ENCODE measurements around the gene IWS1.
"Not testable (repeated sequence)": the region's sequence is repeated elsewhere in the genome, so short reads cannot be mapped to it uniquely, and the experiment has no call there.

IWS1 gene

DNA sequence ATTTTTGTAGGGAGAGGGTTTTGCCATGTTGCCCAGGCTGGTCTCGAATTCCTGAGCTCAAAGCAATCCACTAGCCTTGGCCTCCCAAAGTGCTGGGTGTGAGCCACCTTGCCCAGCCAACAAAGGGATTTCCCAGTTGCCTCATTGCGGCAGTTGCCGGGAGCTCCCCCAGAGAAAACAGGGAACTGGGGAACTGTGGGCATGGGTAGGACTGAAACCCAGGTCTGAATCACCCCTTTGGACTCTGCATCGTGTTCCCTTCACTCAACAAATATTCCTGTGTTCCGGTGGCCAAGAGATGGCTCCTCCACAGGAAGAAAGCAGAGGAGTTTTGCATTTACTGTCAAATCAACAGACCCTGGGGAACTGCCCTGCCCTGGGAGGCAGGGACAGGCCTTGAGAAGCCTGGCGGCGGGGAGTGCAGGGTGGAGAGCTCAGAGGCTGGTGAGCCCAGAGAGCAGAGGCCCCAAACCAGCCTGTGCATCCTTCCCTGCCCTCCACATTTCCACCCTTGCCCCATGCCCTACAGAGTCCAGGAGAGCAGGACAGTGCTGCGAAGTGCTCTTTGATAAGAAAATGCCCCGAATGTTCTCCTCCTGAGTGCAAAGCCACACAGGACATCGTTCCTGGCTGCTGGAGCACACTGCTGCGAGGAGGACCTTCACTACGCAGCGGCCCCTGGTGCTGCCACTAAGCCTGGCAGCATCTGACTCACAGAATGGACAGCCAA lies 34.1 kb upstream of the IWS1 start:
- DNase-seq, result no peak

DNA sequence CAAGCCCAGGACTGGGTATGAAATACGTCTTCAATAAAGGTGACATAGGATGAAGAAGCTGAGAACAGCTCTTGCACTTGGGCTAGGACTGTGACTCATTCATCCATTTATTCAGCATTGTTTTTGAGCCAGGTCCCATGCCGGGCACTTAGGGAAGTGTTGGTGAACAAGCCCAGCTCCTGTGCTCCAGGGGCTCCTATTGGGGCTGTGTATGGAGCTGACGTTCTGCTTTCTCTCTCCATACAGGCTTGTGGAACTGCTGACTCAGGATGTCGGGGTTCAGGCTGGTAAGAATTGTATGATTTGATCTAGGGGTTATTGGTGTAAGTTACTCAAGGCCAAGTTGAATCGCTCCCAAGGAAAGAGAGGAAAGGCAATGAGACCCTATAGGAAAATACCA lies 33.2 kb upstream of the IWS1 start:
- DNase-seq, result no peak

DNA sequence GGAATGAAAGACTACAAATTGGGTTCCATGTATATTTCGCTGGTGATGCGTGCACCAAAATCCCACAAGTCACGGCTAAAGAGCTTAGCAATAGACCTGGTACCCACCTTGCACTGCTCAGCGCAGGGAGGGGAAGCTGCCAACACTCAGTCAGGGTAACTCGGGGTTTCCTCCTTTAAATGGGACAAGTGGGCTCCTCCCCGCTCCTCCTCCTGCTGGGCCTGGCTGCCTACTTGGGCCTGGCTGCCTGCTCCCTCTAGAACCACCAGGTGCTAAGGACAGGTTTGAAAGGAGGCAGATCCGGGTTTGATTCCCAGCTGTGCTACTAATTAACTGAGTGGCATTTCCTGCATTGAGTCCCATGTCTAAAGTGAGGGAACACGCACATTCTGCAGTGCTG lies 32.6 kb upstream of the IWS1 start:
- DNase-seq, result no peak

DNA sequence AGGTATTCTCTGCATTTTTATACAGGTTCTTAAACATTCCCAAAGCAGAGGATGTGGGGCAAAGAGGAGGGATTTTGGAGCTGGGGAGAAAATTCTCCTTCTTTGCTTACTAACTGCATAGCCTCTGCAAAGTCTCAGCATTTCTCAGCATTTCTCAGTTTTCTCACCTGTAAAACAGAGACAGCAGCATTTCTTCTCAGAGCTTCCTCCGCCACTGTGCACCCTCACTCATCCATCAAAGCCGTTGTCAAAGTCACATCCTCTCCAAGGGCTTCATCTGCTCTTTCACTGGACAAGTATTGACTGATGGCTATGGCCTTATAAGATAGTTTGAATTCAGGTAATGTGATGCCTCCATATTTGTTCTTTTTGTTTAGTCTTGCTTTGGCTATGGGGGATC lies 26.6 kb upstream of the IWS1 start:
- DNase-seq, result no peak

DNA sequence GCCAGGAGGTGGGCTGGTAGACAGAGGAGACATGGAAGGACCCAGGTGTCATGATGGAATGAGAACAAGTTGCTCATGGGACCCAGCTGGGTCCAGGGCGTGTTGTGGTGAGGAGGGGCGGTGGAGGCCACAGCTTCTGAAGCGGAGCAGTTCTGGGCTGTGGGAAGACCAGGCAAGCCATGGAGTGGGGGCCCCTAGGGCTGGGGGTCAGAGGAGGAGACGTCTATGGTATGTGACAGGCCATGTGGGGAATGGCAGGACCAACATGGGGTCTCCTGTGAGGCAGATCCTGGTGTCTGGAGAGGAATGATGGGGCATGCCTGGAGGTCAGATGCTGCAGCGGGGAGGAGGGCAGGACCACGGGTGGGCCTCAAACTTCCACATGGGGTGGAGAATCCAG lies 26.0 kb upstream of the IWS1 start:
- DNase-seq, result no peak

DNA sequence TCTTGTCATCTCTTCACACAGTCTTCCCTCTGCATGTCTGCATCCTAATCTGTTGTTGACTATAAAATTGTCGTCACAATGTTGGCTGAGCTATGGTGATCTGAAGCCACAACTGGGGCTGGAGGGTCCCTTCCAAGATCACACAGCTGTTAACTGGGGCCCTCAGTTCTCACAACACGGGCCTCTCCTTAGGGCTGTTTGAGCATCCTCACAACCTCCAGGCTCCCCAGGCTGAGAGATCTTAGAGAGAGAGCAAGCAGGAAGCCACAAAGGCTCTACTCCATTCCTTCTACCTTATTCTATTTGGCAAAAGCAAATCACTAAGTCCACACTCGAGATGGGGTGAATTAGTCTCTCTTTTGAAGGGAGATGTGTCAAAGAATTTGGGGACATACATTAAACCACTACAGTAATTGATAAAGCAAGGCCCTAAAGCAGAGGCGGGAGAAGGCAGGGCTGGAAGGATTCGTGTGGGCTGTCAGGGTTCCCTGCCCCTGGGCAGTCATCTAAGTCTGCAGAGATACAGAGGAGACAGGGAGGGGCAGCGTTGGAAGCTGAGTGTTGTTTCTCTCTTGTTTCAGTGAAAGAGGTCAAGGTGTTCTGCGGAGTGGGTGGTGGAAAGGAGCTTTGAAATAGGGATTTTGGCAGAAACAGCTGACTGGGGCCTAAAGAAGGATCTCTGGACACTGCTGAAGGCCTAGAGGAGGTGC lies 25.1 kb upstream of the IWS1 start:
- no peak for DNase-seq

DNA sequence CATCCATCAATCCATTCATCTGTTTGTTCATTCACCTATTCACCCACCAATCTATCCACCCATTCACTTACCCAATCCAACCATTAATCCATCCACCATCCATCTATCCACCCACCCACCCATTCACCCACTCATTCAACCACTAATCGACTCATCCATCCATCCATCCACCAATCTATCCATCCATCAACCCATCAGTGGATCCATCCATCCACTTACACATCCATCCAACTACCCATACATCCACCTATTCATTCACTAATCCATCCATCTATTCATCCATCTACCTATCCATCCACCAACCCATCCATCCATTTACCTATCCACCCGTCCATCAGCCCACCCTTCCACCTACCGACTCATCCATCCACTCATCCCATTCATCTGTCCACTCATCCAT lies 20.5 kb upstream of the IWS1 start:
- DNase-seq, result no peak

DNA sequence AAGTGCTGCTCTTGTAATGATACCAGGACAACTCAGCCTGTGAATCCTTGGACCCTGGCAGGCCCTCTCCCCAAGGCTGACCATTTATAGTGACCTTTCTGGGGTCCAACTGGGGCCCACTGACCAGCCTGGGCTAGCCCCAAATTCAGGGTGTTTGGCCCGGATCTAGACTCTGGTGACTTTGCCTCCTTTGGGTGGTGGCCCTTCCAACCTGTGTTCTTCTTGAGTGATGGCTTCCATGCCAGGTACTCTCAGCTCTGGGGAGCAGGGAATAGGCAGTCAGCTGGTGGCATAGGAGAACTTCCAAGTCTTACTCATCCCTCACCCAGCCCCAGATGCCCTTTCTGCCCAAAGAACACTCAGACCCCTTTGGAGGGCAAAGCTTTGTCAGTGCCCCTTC lies 19.5 kb upstream of the IWS1 start:
- no peak for DNase-seq

DNA sequence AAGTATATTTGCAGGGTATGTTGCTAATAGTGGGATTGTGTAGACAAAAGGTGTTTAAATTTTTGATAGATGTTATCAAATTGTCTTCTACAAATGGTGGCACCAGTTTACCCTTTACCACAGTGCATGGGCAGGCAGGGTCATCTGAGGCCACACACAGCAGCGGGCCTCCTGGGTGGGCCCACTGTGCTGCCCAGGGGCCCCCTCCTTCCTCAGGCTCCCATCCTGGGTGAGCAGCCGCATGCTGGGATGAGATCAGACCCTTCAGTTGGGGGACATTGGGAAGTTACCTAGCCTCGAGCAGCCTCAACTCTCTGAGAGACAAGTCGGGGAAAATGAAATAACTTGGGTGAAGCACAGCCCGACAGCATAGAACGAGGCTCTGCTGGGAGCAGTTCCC lies 18.9 kb upstream of the IWS1 start:
- DNase-seq, result no peak

DNA sequence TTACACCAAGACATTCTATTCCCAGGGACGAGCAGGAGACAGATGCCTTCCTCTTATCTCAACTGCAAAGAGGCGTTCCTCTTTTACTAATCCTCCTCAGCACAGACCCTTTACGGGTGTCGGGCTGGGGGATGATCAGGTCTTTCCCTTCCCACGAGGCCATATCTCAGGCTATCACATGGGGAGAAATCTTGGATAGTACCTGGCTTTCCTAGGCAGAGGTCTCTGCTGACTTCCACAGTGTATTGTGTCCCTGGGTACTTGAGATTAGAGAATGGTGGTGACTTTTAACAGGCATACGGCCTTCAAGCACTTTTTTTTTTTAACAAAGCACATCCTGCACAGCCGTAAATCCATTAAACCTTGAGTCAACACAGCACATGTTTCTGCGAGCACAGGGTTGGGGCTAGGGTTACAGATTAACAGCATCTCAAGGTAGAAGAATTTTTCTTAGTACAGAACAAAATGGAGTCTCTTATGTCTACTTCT lies 16.8 kb upstream of the IWS1 start:
- not testable (repeated sequence) for DNase-seq

DNA sequence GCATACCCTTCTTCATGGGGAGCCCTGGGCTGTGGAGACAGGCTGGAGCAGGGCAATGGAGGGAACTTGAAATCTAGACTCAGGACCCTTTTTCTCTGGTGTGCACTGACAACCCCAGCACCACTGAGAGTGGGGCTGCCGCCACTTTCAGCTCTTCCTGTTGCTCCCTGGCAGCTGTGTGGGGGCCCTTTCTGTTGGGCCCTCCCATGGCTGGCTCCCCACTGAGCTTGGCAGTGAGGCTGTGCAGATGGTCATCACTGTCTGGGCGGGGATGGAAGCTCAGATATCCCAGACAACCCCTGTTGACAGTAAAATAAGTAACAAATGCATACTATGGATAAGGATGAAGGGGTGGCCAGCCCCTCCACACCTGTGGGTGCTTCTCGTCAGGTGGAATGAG lies 15.9 kb upstream of the IWS1 start:
- DNase-seq, result no peak

DNA sequence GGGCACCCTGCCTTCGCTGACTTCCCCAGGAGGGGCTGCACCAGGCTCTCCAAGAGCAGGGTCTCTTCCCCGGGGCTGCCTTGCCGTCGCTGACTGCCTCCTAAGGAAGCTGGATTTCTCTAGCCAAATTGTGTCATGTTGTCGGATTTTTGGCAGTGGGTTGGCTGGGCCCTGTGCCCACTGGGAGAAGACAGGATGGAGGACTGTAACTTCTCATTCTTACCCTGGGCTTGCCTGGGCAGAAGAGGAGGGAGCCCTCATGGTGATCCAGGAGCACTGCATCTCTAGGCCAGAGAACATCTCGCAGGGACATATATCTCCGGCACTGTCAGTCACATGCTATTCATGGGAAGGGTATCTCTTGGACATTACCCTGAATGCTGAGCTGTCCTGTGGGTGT lies 15.5 kb upstream of the IWS1 start:
- DNase-seq, result no peak

DNA sequence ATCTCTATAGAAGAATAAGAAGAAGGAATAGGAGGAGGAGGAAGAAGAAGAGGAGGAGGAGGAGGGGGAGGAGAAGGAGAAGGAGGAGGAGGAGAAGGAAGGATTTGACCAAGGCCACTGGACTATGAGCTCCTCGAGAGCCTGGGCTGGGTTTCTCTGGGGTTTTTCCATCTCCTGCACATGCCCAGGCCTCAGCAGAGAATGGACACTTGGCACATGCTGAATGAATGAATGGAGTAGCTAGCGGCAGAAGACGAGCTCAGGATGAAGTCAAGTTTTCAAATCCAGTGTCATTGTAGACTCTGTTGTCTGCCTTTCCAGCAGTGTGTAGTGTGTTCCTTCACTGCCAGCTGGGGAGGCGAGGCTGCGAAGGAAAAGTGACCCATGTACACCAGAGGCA lies 11.4 kb upstream of the IWS1 start:
- DNase-seq, result no peak

DNA sequence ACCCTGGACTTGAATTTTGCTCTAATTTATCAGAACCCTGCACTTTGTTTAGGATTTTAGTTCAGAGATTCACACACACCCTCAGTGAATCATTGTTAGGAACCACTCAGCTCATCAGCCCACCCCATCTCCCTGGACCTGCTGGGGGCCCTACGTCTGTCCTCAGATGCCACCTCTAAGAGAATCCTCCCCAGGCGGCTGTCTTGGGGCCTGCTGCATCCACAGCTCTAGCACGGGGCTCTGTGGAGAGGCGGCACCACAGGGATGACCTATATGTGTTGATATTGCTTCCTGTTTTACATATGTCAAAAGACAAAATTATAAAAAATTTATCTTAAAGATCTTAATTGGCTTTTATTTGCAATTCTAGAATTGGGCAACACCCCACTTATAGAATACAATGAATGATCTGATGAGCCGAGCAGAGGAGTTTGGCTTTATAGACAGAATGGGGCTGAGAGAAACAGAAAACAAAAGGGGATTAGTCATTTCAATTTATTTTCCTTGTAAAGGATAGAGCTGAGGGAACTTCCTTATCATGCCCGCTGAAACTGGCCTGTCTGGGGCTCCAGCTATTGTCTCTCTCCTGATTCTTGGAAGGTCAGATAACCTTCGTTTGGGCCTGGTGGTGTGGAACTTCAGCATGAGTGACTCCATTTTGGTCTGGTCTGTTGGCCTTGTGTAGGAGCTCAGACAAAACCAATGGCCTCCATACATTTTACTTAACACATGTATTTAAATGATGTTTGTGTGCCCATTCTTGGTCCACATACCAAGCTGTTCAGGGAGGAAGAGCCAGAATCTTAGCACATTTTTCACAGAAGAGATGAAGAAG lies 10.6 kb upstream of the IWS1 start:
- DNase-seq, result no peak

DNA sequence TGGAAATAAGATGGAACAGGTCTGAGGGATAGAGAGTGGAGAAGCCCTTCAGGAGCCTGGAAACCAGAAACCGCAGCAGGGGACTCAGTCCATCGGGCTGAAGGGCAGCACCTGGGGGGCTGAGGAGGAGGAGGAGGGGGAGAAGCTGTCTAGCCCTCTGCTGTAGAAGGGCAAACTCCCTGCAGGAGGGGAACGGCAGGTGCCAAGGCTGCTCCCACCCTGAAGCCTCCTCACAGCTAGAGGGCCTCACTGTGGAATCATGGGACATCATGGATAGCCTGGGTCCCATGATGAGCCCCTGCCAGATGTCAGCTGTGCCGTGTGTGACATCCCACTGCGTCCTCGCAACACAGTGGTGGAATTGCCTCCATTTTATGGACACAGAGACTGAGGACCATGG lies 9.6 kb upstream of the IWS1 start:
- DNase-seq, result no peak

DNA sequence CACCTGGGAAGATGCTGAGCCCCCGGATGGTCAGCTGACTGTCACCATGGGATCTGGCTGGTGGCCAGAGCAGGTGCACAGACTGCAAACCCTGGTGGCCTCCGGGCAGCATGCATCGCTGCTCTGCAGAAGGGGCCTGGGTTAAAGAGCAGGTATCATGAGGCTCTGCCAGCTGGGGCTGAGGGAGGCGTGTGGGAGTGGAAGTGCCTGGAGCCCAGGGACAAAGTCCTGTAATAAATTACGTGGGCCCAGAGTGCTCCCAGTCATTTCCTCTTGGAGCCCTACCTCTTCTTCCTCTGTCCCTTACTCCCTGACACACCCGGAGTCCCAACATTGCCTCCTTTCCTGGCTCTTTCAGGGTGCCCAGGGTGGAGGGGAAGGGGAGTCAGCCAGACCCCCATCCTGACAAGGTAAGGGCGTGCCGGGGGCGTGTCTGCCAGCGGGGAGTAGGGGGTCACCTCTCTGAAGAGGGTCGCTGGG lies 9.2 kb upstream of the IWS1 start, which contains the start of gene MYO7B:
Gene MYO7B, plus strand, starts transcription at position 262 of the 480 bp plus-strand sequence. CDS start 24,040 bp downstream, outside the sequence.
- DNase-seq, result no peak

DNA sequence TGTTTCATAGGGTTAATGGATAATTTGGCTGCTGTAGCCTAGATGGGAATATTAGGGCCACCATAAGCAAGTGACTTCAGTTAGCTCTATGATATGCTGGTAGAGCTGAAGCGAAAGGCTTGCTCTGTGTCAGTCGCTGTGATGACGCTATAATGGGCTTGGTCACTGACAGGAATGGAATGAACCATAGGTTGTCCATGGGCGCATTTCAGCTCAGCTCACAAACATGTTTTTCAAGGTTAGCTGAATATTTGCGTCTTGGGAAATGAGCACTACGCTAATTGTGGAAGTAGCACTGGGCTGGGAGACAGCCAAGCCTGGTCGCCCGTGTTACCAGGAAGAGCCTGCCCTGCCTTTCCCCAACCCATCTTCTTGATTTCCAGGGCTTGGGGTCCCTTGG lies 6.0 kb upstream of the IWS1 start:
- no peak for DNase-seq

DNA sequence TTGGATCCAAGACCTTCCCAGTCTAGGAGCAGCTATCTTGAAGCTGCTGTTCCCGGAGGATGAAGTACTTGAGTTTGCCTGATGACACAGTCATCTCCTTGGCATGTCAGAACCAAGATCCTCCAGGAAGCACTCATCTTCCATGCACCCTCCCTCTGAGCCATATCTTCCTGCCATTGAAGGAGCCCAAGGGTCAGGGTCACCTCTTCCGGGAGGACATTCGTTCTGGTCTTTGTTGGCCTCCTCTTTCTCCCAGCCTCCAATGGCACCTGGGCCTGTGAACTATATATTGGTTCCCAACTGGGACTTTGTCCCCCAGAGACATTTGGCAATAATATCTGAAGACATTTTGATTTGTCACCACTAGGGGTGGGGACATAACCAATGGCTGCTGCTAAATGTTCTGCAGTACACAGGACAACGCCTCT lies 4.9 kb upstream of the IWS1 start:
- DNase-seq, result no peak

DNA sequence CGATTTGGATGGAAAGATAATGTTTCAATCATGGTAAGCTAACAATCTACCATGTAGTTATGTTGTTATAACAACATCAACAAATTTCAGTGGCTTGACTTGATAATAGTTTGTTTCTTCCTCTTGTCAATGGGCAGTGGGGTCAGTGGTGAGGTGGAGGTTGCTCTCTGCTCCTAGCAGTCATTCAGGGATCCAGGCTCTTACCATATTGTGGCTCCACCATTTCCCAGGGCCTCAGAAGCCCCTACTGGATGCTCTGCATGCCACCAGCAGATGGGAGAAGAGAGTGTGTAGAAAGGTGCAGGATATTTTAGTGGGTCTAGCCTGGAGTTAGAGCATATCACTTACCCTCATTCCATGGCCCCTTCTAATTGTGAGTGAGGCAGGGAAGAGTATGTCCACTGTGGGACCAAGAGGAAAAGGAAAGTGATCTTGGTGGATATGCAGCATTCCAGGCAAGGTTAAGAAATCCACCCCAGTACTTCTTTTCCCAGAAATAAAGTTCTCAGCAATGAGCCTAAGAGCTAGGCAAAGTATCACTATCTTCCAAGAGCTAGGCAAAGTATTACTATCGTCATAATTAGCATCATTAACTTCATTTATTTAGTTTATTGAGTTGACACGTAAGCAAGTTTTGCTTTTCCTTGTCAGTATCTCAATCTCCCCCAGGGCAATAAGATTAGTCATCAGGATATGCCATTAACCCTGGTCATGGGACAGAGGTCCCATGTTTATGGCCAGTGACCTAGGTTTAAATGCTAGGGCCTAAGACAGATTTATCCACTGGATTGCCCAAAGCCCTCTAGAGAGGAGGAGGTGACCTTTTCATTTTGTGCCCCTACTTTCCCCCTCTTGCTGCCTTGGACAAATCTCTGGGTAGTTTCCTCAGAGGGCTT lies 4.2 kb upstream of the IWS1 start:
- DNase-seq, result no peak

DNA sequence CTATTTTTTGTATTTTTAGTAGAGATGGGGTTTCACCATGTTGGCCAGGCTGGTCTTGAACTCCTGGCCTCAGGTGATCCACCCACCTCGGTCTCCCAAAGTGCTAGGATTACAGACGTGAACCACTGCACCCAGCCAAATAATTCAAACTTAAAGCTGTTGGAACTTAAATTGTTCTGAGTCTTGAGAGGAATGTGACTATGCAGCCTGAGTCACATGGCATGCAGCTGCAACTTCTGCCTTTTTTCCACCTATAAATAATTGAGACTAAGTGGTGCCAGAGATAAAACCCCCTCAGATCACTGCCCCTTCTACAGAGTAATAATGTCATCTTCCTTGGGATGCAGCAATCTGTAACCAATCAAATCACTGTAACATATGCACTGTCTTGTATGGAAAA lies 3.1 kb upstream of the IWS1 start:
- not testable (repeated sequence) for DNase-seq

DNA sequence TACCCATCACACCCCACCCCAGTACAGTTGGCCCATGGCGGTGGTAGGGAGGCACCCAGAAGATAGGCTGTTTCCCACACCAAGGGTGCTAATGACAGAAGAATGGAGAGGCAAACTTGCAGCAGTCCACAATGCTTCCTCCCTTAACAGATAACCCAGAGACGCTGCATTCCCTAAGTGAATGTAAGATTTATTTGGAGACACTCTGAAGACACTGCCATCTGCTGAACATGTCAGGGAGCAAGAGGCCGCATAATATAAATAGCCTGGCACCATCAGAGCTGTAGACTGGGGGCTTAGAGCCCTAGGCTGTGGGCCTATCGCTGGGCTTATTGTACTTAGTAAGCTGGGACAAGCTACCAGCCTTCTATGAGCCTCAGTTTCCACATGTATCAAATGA lies 2.2 kb upstream of the IWS1 start:
- no peak for DNase-seq
